Stimulated activated CD4-positive, alpha-beta T cell treated with anti-CD3 and anti-CD28 coated beads, Interleukin-4, amount 100 ng/mL, for 24 hours (primary cell): ENCODE data around the gene TCIRG1.

Source experiments
- DNase-seq: peaks from one replicate; pipeline ENCODE4 v3.0.0-alpha.2; 2020

The TCIRG1 gene

DNA sequence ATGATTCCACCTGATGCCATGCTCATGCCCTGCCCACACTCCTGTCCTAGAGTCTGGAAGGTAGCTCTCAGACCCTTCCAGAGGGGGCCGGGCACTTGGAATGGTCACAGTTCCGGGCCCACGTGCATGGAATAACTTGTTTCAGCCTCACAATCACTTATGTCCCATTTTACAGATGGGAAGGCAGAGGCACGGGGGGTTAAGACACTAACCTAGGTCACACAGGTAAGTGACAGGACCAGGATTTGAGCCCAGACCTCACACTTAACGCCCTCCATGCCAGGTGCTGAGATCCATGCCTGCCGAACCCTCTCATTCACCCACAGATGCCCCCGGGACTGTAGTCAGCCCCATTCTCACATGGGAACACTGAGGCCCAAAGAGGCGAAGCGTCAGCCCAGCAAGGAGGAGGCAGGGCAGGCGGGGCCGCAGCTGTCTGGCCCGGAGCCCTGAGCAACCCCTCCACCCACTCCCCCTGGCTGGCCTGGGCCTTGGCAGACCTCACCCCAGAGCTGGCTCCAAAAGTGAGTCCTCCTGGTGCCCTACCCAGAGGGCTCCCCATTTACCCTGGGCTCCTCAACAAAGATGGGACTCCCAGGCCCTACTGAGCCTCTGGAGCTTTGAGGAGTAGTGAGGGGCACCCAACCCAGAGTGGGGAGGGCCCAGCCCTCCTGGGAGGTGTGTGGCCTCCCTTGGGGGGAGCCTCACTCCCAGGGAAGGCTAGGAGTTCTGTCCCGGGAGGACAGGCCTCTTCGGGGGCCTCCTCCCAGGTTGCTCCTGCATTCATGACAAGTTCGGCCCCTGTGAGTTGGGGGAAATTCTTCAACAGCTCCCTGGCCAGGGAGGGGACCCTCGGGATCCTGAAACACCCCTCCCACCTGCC, 31.1 kb upstream of the TCIRG1 start:
- no peak for DNase-seq

GRCh38 chr11:68008381-68009337, 30.2 kb upstream of the TCIRG1 start:
- DNase-seq, result no peak

GRCh38 chr11:68009391-68010089, 29.3 kb upstream of the TCIRG1 start:
- no peak for DNase-seq

DNA sequence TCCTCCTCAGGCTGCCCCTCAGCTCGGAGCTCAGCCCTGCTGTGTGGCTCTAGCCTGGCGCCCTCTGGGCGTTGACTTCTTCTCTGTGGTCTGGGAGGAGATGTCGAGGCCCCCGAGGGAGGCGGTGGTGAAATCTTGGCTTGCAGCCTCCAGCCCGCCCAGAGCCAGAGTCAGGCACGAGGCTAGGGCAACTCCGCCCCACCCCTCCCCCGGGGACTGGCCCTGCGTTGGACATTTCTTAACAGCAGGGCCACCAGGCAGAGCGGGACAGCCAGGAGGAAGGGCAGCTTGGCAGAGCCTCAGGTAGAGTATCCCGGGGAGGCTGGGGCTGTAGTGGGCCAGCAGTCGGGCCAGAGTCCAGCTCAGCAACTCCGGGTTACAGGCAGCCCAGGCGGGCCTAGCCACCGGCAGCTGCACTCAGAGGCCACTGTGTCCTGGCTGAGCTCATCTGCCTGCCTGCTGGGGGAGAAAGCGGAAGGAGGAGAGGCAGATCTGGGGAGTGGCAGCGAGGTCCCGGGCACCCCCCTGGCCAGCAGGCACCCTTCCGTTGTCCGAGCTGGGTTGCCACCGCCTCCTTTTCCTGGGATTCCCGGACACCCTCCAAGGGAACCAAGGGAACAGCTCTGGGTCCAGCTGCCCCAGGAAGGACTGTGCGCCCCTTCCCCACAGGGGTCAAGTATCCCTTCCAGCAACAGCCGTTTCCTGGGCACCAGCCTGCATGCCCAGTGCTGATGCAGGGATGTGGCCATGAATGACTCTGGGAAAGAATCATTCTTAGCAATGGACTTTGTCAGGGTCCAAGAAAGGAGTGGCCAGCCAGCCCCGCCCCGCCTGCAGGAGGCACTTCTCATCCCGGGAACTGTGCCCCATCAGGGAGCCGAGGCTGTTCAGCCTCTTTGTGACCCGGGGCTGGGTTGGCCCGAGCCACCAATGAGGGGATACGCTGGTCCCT, 28.5 kb upstream of the TCIRG1 start, which contains the start of gene ALDH3B1:
Gene ALDH3B1 (plus strand): TSS at position 238 of the 952 bp plus-strand sequence. CDS start 4,971 bp downstream, outside the sequence.
- no peak for DNase-seq

GRCh38 chr11:68011051-68011943, 27.5 kb upstream of the TCIRG1 start:
- no peak for DNase-seq

DNA sequence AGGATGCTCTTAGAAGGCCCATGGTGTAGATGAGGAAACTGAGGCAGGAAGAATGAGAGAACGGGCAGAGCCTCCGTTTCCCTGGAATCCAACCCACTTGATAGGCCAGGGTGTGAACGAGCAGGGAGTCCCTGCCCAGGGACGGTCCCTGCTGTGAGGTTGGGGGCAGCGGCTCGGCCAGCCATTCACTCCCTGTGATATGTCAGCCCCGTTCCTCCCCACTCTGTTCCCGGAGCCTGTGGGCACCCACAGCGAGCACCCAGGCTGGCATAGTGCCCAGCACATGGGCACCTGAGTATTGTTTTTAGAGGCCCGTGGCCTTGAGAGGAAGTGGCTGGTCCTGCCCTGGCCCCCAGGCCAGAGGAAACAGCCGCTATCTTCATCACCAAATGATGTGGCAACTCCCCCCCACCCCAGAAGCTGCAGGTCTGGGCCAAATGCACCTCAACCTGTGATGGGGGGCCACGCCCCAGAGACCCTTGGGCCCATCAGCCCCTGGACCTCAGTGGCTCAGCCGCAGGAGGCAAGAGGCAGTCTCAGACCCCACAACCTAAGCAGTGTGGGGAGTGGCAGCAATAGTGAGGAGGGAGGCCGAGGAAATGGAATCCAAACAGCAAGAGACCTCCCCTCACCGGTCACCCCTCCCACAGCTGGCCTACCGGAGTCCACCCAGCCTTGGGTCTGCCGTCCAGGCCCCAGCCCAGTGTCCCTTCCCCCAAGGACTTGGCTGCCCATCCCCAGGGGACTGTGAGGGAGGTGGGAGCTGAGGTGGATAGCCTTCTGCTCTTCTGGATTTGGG, 26.6 kb upstream of the TCIRG1 start:
- DNase-seq, result no peak

DNA sequence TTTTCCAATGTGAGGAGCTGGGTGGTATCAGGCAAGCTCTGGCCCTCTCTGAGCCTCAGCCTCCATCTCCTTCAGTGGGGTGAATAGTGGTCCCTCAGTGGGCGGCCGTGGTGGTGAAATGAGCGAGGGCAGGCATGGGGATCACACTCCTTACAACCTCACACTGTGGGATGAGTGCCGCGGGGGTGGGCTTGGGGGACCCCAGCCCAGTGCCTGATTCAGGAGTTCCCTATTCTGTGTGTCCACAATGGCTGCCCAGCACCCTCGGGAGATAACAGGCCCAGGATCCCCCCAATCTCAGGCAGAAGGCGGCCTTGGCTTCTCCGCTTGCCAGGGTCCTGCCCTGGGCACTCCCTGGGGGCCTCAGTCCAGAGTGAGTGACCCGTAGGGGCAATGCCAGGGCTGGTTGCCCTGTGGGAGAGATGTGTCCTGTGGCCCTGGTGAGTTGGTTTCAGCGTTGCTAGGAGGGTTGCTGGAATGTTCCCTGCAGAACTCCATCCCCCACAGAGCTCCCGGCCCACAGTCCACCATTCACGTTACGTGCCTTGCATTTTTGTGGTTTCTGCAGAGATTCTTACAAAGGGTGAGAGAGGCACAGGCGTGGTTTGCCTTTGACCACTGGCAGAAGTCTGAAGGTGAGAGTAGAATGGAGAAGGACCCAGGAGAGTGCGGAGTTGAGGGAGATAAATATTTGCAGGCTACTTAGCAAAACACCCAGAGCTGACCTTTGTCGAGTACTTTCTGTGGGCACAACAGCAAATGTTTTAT, 25.8 kb upstream of the TCIRG1 start:
- no peak for DNase-seq

DNA sequence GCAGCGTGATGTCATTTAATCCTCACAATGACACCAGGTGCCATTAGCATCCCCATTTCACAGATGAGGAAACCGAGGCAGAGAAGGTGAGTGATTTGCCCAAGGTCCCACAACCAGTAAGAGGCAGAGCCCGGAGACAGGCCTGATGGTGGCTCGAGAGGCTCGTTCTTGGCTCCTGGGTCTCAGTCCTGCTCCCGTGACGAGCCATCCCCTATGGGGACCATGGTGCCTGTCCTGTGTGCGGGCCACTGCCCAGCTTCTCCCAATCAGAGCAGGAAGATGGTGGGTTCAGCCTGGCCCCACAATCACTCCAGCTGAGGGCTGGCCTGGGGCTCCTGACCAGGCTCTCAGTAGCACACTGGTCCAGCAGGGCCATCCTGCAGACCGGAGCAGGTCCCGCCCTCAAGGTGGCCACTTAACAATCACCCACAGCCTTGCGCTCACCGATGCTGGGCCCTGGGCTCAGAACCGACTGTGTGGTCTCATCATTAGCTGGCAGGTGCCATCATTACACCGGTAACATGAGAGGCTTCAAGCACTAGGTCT, 25.1 kb upstream of the TCIRG1 start:
- no peak for DNase-seq

- no peak for DNase-seq
Measured at GRCh38 chr11:68014157-68014946, 24.5 kb upstream of the TCIRG1 start.

- no peak for DNase-seq
Measured at GRCh38 chr11:68014947-68015447, 23.8 kb upstream of the TCIRG1 start.

GRCh38 chr11:68015467-68015866, 23.4 kb upstream of the TCIRG1 start:
- no peak for DNase-seq

DNA sequence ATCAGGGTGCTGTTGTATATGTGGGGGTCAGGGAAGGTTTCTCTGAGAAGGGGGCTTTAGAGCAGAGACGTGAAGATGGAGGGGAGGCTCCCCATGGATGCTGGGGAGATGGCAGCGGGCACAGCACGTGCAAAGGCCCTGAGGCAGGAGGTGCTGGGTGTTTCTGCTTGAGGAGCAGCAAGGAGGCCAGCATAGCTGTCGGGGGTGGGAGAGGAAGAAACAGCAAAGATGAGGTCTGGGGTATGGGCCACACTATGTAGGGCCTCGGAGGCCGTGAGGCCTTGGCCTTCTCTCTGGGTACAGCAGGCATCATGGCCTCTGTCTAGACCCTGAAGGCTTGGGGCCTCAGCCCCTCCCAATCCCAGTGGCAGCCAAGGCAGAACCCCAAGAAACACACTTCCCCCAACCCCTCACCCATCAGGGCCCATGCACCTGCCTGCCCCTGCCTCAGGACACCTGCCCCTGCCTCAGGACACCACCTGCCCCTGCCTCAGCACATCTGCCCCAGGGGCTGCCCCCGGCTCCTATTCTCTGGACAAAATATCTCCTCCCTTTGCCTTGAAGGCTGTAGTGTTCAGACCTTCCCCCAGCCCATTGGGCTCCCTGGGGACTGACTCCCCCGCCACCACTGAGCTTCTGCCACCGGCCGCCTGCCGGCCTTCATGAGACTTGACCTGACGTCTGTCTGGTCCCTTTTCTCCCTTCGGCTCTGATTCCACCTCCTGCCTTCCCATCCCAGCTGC, 22.5 kb upstream of the TCIRG1 start:
- DNase-seq, result no peak

- no peak for DNase-seq
Measured at GRCh38 chr11:68016904-68017817, 21.7 kb upstream of the TCIRG1 start.

- DNase-seq, result no peak
Measured at GRCh38 chr11:68017980-68018729, 20.7 kb upstream of the TCIRG1 start.

GRCh38 chr11:68018730-68019190, 20.1 kb upstream of the TCIRG1 start:
- no peak for DNase-seq
